H1 (cell line): Measurements from ENCODE around the gene MACROD2. TPM values are rescaled to one million over a fixed set of nuclear protein-coding genes. Genes with fewer than 3 reads are reported as not detected.

Experiments used
- CTCF ChIA-PET: fragments of 300-600 bp; sonication (Branson Sonifier 250); formaldehyde crosslinking; loops from one replicate; lab custom pipeline; 2021; ENCODE audit not compliant: partially characterized antibody; lab: Charles Lee
- POLR2A ChIA-PET: fragments of 300-600 bp; sonication (Branson Sonifier 250); formaldehyde crosslinking; loops from one replicate; lab custom pipeline; 2021; ENCODE audit warnings: inconsistent platforms; ENCODE audit not compliant: partially characterized antibody; lab: Charles Lee
- DNase-seq, 2 experiments: peaks; one replicate each; pipeline versions ENCODE4 v3.0.0 to v3.0.0-alpha.2; 2010 to 2022; ENCODE audit warnings: low spot score in 2 of 2, low read depth in 1 of 2, mixed read lengths in 1 of 2
- FAIRE-seq: peaks from 2 replicates; lab custom pipeline; 2011; peaks lifted over from hg19 to GRCh38; lab: Jason Lieb, UNC
- H2AFZ ChIP-seq: 2 replicates; pipeline ENCODE4 v1.8.1; 2012; ENCODE audit warnings: low read length, inconsistent platforms
- H2AK5ac ChIP-seq: 2 replicates; pipeline ENCODE4 v1.6.1; 2013; ENCODE audit warnings: low read depth, low read length
- H2BK120ac ChIP-seq: replicated peaks from 2 replicates; pipeline ENCODE3; 2013; ENCODE audit warnings: low read depth, low read length, inconsistent platforms
- H2BK12ac ChIP-seq: 2 replicates; pipeline ENCODE4 v1.6.1; 2013; ENCODE audit warnings: low read depth, low read length
- H2BK15ac ChIP-seq: 2 replicates; pipeline ENCODE4 v1.6.1; 2013; ENCODE audit warnings: low read length
- H2BK20ac ChIP-seq: 2 replicates; pipeline ENCODE4 v1.6.1; 2013; ENCODE audit warnings: low read length
- H2BK5ac ChIP-seq: 2 replicates; pipeline ENCODE4 v1.6.1; 2013; ENCODE audit warnings: low read depth, low read length
- H3K14ac ChIP-seq: 2 replicates; pipeline ENCODE4 v1.6.1; 2013; ENCODE audit warnings: inconsistent platforms; ENCODE audit not compliant: insufficient read length
- H3K18ac ChIP-seq: 2 replicates; pipeline ENCODE4 v1.6.1; 2013; ENCODE audit warnings: low read length; ENCODE audit errors: extremely low read depth
- H3K23ac ChIP-seq: 2 replicates; pipeline ENCODE4 v1.6.1; 2013; ENCODE audit warnings: inconsistent platforms; ENCODE audit not compliant: insufficient read length
- H3K23me2 ChIP-seq: 2 replicates; pipeline ENCODE4 v1.6.1; 2013; ENCODE audit warnings: low read depth, low read length
- H3K27ac ChIP-seq: 2 replicates; pipeline ENCODE4 v1.6.1; 2011; ENCODE audit warnings: low read depth, low read length, inconsistent platforms
- H3K27me3 ChIP-seq, 4 experiments: replicated peaks in 1 of 4; 1 replicate in 1 of 4; 2 replicates in 3 of 4; pipeline versions ENCODE4 v1.6.1 to v1.8.1; 2011 to 2013; ENCODE audit warnings: low read length in 3 of 4, mild to moderate bottlenecking in 3 of 4, inconsistent platforms in 2 of 4, mixed read lengths in 2 of 4, moderate library complexity in 1 of 4; ENCODE audit not compliant: control insufficient read depth in 3 of 4, insufficient read depth in 3 of 4; ENCODE audit errors: extremely low read depth in 1 of 4
- H3K36me3 ChIP-seq, 4 experiments: 2 replicates each; pipeline versions ENCODE4 v1.6.1 to v1.8.1; 2011 to 2013; ENCODE audit warnings: mild to moderate bottlenecking in 4 of 4, low read length in 3 of 4, moderate library complexity in 2 of 4, control low read depth in 1 of 4, inconsistent platforms in 1 of 4; ENCODE audit not compliant: insufficient read depth in 4 of 4, control insufficient read depth in 2 of 4
- H3K4ac ChIP-seq: replicated peaks from 2 replicates; pipeline ENCODE3; 2013; ENCODE audit warnings: low read length, low read depth, mixed read lengths, inconsistent platforms; ENCODE audit not compliant: insufficient read length
- H3K4me1 ChIP-seq, 4 experiments: replicated peaks in 1 of 4; 1 replicate in 1 of 4; 2 replicates in 3 of 4; pipeline versions ENCODE4 v1.6.1 to v1.8.1; 2011 to 2013; ENCODE audit warnings: low read length in 3 of 4, inconsistent platforms in 2 of 4, mixed read lengths in 1 of 4; ENCODE audit not compliant: insufficient read depth in 4 of 4, control insufficient read depth in 3 of 4
- H3K4me2 ChIP-seq, 2 experiments: 2 replicates each; pipeline versions ENCODE4 v1.6.1 to v1.8.1; 2011 to 2013; ENCODE audit warnings: low read depth in 2 of 2, low read length in 2 of 2, control low read depth in 1 of 2, inconsistent platforms in 1 of 2, mild to moderate bottlenecking in 1 of 2; ENCODE audit not compliant: insufficient read depth in 1 of 2
- H3K4me3 ChIP-seq, 4 experiments: fragments of 200-600, 300-600 bp in 1 of 4; sonication (generic), shearing (Covaris generic), sonication (Bioruptor Twin) in 1 of 4; 2 replicates each; pipeline versions ENCODE4 v1.5.1 to v1.8.1; 2011 to 2016; ENCODE audit warnings: low read length in 4 of 4, low read depth in 3 of 4, control low read depth in 2 of 4, inconsistent platforms in 2 of 4, mild to moderate bottlenecking in 2 of 4, mixed read lengths in 1 of 4, moderate library complexity in 1 of 4; ENCODE audit not compliant: insufficient read depth in 2 of 4; ENCODE audit errors: extremely low read depth in 1 of 4
- H3K56ac ChIP-seq: replicated peaks from 2 replicates; pipeline ENCODE3; 2013; ENCODE audit warnings: low read depth, mild to moderate bottlenecking, mixed read lengths, low read length, inconsistent platforms; ENCODE audit not compliant: insufficient read length
- H3K79me1 ChIP-seq: 2 replicates; pipeline ENCODE4 v1.6.1; 2013; ENCODE audit warnings: low read depth, low read length, control low read depth
- H3K79me2 ChIP-seq, 2 experiments: 2 replicates each; pipeline versions ENCODE4 v1.6.1 to v1.8.1; 2012 to 2013; ENCODE audit warnings: low read length in 2 of 2, mild to moderate bottlenecking in 2 of 2, inconsistent platforms in 1 of 2; ENCODE audit not compliant: insufficient read depth in 2 of 2, control insufficient read depth in 1 of 2
- H3K9ac ChIP-seq, 4 experiments: replicated peaks in 1 of 4; 1 replicate in 1 of 4; 2 replicates in 3 of 4; pipeline versions ENCODE4 v1.6.1 to v1.8.1; 2011 to 2013; ENCODE audit warnings: low read depth in 3 of 4, low read length in 3 of 4, control low read depth in 2 of 4, mild to moderate bottlenecking in 2 of 4, moderate library complexity in 2 of 4, inconsistent platforms in 1 of 4; ENCODE audit errors: extremely low read depth in 1 of 4
- H3K9me3 ChIP-seq, 2 experiments: 2 replicates each; pipeline versions ENCODE4 v1.6.1 to v1.8.1; 2012 to 2013; ENCODE audit warnings: mild to moderate bottlenecking in 2 of 2, moderate library complexity in 2 of 2, control low read depth in 1 of 2, inconsistent platforms in 1 of 2, low read depth in 1 of 2, low read length in 1 of 2, mixed read lengths in 1 of 2; ENCODE audit not compliant: insufficient read depth in 2 of 2
- H4K20me1 ChIP-seq, 2 experiments: replicated peaks in 1 of 2; 2 replicates each; pipeline versions ENCODE3 to v1.8.1; 2011 to 2013; ENCODE audit warnings: inconsistent platforms in 2 of 2, low read length in 2 of 2, mild to moderate bottlenecking in 1 of 2; ENCODE audit not compliant: insufficient read depth in 2 of 2, control insufficient read depth in 1 of 2
- H4K5ac ChIP-seq: 2 replicates; pipeline ENCODE4 v1.6.1; 2013; ENCODE audit warnings: low read length, low read depth, mixed read lengths, inconsistent platforms; ENCODE audit not compliant: insufficient read length
- H4K8ac ChIP-seq: 2 replicates; pipeline ENCODE4 v1.8.0; 2013; ENCODE audit warnings: mild to moderate bottlenecking, moderate library complexity, low read length, inconsistent platforms; ENCODE audit not compliant: insufficient read depth; ENCODE audit errors: extremely low read depth
- H4K91ac ChIP-seq: replicated peaks from 2 replicates; pipeline ENCODE3; 2013; ENCODE audit warnings: low read length, mixed read lengths, inconsistent platforms; ENCODE audit not compliant: insufficient read length
- EP300 ChIP-seq, 2 experiments: IDR thresholded peaks; 1 replicate in 1 of 2; 2 replicates in 1 of 2; pipeline ENCODE4 v1.6.1; 2011 to 2012; ENCODE audit warnings: low read depth in 2 of 2, low read length in 2 of 2, mild to moderate bottlenecking in 2 of 2, borderline replicate concordance in 1 of 2, inconsistent platforms in 1 of 2, moderate library complexity in 1 of 2
- RAD21 ChIP-seq, 2 experiments: IDR thresholded peaks in 1 of 2; conservative IDR thresholded peaks in 1 of 2; 2 replicates each; pipeline ENCODE4 v1.6.1; 2011; ENCODE audit warnings: low read depth in 2 of 2, low read length in 2 of 2, improper control_type of control experiment in 1 of 2, inconsistent platforms in 1 of 2, mild to moderate bottlenecking in 1 of 2, moderate library complexity in 1 of 2
- RXRA ChIP-seq: IDR thresholded peaks from 2 replicates; pipeline ENCODE4 v1.6.1; 2011; ENCODE audit warnings: low read depth, mild to moderate bottlenecking, low read length, moderate library complexity; ENCODE audit not compliant: insufficient read depth
- SRF ChIP-seq: IDR thresholded peaks from 2 replicates; pipeline ENCODE4 v1.6.1; 2011; ENCODE audit warnings: mild to moderate bottlenecking, low read depth, low read length, moderate library complexity
- WGBS, 2 experiments: shearing (Covaris generic) in 1 of 2; methylation state at CpG; one replicate each; pipeline versions ENCODE4 v1.1.6 to v1.1.7; 2013 to 2015; ENCODE audit warnings: low lambda C conversion rate in 2 of 2, mixed read lengths in 2 of 2, inconsistent platforms in 1 of 2, low coverage in 1 of 2, missing lambda C conversion rate in 1 of 2; ENCODE audit not compliant: insufficient replicate concordance in 2 of 2, insufficient coverage in 1 of 2, insufficient read length in 1 of 2; ENCODE audit errors: extremely low coverage in 1 of 2, missing lambda C conversion rate in 1 of 2; 5-methylcytosine and 5-hydroxymethylcytosine counted together
- polyA plus RNA-seq, 7 experiments: library from polyadenylated mRNA; depleted of rRNA in 3 of 7; stranded (reverse) in 5 of 7; unstranded in 2 of 7; fragments of >200 nt in 5 of 7; fragments of 200-250 nt in 2 of 7; gene quantifications; 1 replicate in 5 of 7; 2 replicates in 1 of 7; 4 replicates in 1 of 7; pipeline versions ENCODE4 v1.2.1 to v1.2.3, GENCODE V29; 2011 to 2013; ENCODE audit warnings: missing spikeins in 2 of 7, mixed read lengths in 2 of 7
- total RNA-seq: library from RNA; stranded (reverse); fragmentation: NEBNext Ultra II Directional; extraction: Animal tissue kit (Norgen Biotek cat#: 25700); gene quantifications from 2 replicates; pipeline ENCODE4 v1.2.1, GENCODE V29; 2021
- TF ChIP-seq, protein P1 (sequence below): IDR thresholded peaks from 2 replicates; pipeline ENCODE4 v1.6.1; 2012; ENCODE audit warnings: low read length, inconsistent platforms

The MACROD2 gene
- total and polyA plus RNA-seq, 2 of the 8 experiments (the other 6 are each of a cell fraction or from before 2014, with no cell fraction given): 0.70 to 3.9 TPM

DNA sequence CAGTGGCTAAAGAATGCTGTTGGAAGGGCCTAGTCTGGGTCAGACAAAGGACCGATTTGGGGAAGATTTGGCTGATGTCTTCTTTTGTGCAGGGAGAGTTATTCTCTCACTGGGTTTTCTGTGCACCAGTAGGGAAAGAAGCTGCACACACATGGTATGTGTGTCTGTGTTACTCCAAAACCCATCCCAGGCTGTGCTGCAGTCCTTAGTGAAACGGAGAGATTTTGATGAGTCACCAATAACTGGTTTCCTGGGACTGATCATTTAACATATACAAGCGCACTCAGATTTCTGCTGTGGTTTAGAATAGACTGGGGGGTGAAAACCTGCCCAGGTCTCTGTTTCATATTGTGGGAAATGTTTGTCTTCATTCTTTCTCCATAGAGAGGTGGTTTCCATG, 1528.1 kb downstream of the MACROD2 start:
- no peak for TF ChIP-seq RXRA
- no peak for TF ChIP-seq RAD21 (IDR thresholded peaks at IDR 0.05 in 1 of 2, conservative IDR thresholded peaks at IDR 0.05 in 1 of 2; ENCODE audit: low read depth in 2 of 2, low read length in 2 of 2)
- TF ChIP-seq EP300 (IDR thresholded peaks at IDR 0.05; ENCODE audit: borderline replicate concordance in 1 of 2, low read depth in 2 of 2, low read length in 2 of 2): no peak
- TF ChIP-seq, protein P1, sequence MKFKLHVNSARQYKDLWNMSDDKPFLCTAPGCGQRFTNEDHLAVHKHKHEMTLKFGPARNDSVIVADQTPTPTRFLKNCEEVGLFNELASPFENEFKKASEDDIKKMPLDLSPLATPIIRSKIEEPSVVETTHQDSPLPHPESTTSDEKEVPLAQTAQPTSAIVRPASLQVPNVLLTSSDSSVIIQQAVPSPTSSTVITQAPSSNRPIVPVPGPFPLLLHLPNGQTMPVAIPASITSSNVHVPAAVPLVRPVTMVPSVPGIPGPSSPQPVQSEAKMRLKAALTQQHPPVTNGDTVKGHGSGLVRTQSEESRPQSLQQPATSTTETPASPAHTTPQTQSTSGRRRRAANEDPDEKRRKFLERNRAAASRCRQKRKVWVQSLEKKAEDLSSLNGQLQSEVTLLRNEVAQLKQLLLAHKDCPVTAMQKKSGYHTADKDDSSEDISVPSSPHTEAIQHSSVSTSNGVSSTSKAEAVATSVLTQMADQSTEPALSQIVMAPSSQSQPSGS: no peak
- no peak for TF ChIP-seq SRF
- Histone ChIP-seq H3K23ac (no peak overlapping the region), H2BK5ac (no peak overlapping the region), H4K20me1 (no peaks in the 10 kb centered on the region), H3K27ac (no peak overlapping the region), H3K36me3 (no peaks in the 10 kb centered on the region), H2AFZ (no peak overlapping the region), H2AK5ac (no peak overlapping the region), H2BK120ac (no peak overlapping the region), H3K56ac (no peak overlapping the region), H3K18ac (no peak overlapping the region), H4K8ac (no peak overlapping the region), H3K4ac (no peak overlapping the region), H3K4me3 (no peak overlapping the region), H2BK12ac (no peak overlapping the region), H4K91ac (no peak overlapping the region), H3K4me2 (no peak overlapping the region), H3K4me1 (no peaks in the 10 kb centered on the region), H2BK20ac (no peak overlapping the region), H3K79me2 (no peaks in the 10 kb centered on the region), H3K9me3 (no peaks in the 10 kb centered on the region), H4K5ac (no peak overlapping the region), H2BK15ac (no peak overlapping the region), H3K27me3 (no peaks in the 10 kb centered on the region), H3K79me1 (no peaks in the 10 kb centered on the region), H3K9ac (no peak overlapping the region), H3K23me2 (no peaks in the 10 kb centered on the region), H3K14ac (no peak overlapping the region)
- ChIA-PET POLR2A (no interaction called here), CTCF (interaction anchor here (1.0 kb wide), 1 partner anchor 31 kb away, joined by 3 read pairs; no protein-coding TSS in a partner anchor)
- WGBS, 2 experiments: 99% methylated on average over 3 of the region's 3 CpGs; no CpG with 5 or more reads in 1 of the 2 experiments
- FAIRE-seq: no peak
- no peak for DNase-seq
